Measurements from ENCODE around the gene REST.

DNA sequence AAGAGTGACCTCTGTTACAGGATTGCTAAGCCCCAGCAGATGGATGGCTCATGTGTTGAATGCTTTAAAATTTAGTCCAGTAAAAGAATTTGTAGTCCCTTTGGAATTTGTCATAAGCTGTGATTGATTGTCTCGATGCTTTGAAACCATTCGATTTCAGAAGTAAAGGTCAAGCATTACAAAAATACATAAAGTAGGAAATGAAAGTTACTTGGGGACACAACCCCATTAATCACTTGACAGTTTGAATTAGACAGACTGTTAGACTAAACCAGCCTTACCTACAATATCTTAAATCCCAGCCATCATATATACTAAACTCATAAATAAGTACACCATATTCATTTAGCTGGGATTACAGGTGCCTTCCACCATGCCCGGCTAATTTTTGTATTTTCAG lies 6.6 kb downstream of the REST start:
- TF ChIP-seq EZH2 (IDR thresholded peaks at IDR 0.05; ENCODE audit: low read length), result no peak
- TF ChIP-seq, protein P1, sequence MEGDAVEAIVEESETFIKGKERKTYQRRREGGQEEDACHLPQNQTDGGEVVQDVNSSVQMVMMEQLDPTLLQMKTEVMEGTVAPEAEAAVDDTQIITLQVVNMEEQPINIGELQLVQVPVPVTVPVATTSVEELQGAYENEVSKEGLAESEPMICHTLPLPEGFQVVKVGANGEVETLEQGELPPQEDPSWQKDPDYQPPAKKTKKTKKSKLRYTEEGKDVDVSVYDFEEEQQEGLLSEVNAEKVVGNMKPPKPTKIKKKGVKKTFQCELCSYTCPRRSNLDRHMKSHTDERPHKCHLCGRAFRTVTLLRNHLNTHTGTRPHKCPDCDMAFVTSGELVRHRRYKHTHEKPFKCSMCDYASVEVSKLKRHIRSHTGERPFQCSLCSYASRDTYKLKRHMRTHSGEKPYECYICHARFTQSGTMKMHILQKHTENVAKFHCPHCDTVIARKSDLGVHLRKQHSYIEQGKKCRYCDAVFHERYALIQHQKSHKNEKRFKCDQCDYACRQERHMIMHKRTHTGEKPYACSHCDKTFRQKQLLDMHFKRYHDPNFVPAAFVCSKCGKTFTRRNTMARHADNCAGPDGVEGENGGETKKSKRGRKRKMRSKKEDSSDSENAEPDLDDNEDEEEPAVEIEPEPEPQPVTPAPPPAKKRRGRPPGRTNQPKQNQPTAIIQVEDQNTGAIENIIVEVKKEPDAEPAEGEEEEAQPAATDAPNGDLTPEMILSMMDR (optimal IDR thresholded peaks at IDR 0.05 in 1 of 3, IDR thresholded peaks at IDR 0.05 in 1 of 3, conservative IDR thresholded peaks at IDR 0.05 in 1 of 3; ENCODE audit: extremely low read depth in 1 of 3, insufficient read depth in 2 of 3, low read length in 3 of 3), result no peak

Measured in keratinocyte (primary cell).